Measurements from ENCODE around the gene EPC2.

DNA sequence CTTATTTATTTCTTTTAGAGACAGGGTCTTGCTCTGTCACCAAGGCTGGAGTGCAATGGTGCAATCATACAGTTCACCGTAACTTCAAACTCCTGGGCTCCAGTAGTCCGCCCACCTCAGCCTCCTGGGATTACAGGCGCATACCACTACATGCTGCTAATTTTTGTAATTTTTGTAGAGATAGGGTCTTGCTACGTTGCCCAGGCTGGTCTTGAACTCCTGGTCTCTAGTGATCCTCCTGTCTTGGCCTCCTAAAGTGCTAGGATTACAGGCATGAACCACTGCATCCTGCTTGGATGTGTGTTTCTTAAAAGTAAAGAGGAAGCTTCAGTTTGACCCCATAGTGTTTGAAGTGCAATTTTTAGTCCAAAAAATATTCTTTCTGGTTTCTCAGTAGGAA lies 125.5 kb downstream of the EPC2 start:
- TF ChIP-seq, protein P1, sequence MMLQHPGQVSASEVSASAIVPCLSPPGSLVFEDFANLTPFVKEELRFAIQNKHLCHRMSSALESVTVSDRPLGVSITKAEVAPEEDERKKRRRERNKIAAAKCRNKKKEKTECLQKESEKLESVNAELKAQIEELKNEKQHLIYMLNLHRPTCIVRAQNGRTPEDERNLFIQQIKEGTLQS (IDR thresholded peaks at IDR 0.05): no peak
- TF ChIP-seq POLR2A (IDR thresholded peaks at IDR 0.05; ENCODE audit: borderline replicate concordance, extremely low read depth, insufficient read depth, insufficient read length): no peak

Data from HCT116 (cell line).